ENCODE measurements around the gene GPR26.
"Not testable (repeated sequence)": the region's sequence is repeated elsewhere in the genome, so short reads cannot be mapped to it uniquely, and the experiment has no call there.

GPR26 gene

GRCh38 chr10:123724747-123725146, 58.6 kb downstream of the GPR26 start:
- no peaks in the 10 kb centered on the region for H3K36me3 ChIP-seq
- no peak overlapping the region for H3K4me3 ChIP-seq (ENCODE audit: low read depth, low read length)
- no peak overlapping the region for H3K27ac ChIP-seq
- TF ChIP-seq, protein P1, sequence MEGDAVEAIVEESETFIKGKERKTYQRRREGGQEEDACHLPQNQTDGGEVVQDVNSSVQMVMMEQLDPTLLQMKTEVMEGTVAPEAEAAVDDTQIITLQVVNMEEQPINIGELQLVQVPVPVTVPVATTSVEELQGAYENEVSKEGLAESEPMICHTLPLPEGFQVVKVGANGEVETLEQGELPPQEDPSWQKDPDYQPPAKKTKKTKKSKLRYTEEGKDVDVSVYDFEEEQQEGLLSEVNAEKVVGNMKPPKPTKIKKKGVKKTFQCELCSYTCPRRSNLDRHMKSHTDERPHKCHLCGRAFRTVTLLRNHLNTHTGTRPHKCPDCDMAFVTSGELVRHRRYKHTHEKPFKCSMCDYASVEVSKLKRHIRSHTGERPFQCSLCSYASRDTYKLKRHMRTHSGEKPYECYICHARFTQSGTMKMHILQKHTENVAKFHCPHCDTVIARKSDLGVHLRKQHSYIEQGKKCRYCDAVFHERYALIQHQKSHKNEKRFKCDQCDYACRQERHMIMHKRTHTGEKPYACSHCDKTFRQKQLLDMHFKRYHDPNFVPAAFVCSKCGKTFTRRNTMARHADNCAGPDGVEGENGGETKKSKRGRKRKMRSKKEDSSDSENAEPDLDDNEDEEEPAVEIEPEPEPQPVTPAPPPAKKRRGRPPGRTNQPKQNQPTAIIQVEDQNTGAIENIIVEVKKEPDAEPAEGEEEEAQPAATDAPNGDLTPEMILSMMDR (IDR thresholded peaks at IDR 0.05; ENCODE audit: low read depth, low read length), result no peak
- no peaks in the 10 kb centered on the region for H3K9me3 ChIP-seq (ENCODE audit: severe bottlenecking)
- peaks cover 84% of the 10 kb centered on the region for H3K27me3 ChIP-seq (ENCODE audit: insufficient read depth, low read depth, severe bottlenecking)
- DNase-seq, result no peak

- DNase-seq, result no peak
- Histone ChIP-seq H3K27ac (no peak overlapping the region), H3K4me3 (ENCODE audit: low read depth, low read length) (no peak overlapping the region), H3K36me3 (no peaks in the 10 kb centered on the region), H3K9me3 (ENCODE audit: severe bottlenecking) (no peaks in the 10 kb centered on the region), H3K27me3 (ENCODE audit: insufficient read depth, low read depth, severe bottlenecking) (peaks cover 85% of the 10 kb centered on the region)
- TF ChIP-seq, protein P1 (IDR thresholded peaks at IDR 0.05; ENCODE audit: low read depth, low read length), result no peak
Measured at GRCh38 chr10:123726381-123726780, 60.2 kb downstream of the GPR26 start.

DNA sequence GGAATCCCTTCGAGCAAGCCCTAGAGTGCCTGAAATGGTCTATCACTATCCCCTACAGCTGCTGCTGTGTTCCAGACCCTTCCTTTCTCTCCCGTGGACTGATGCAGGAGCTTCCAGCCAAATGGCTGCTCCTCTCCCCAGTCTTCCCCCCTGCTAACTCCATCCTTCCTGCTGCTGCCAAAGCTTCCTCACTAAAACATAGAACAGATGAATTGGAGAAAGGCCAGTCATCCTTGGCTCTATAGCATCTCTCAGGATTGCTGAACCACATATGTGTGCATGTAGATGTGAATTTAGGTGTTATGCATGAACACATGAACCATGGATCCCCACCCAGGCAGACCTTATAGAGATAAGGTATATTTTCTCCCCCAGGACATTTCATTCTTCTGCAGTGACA, 60.7 kb downstream of the GPR26 start:
- H3K27me3 ChIP-seq (ENCODE audit: insufficient read depth, low read depth, severe bottlenecking), result peaks cover 85% of the 10 kb centered on the region
- H3K9me3 ChIP-seq (ENCODE audit: severe bottlenecking), result no peaks in the 10 kb centered on the region
- H3K4me3 ChIP-seq (ENCODE audit: low read depth, low read length), result no peak overlapping the region
- H3K36me3 ChIP-seq, result no peaks in the 10 kb centered on the region
- H3K27ac ChIP-seq, result no peak overlapping the region
- TF ChIP-seq, protein P1 (IDR thresholded peaks at IDR 0.05; ENCODE audit: low read depth, low read length), result no peak
- DNase-seq, result no peak

- no peak for DNase-seq
- Histone ChIP-seq H3K36me3 (no peaks in the 10 kb centered on the region), H3K9me3 (ENCODE audit: severe bottlenecking) (no peaks in the 10 kb centered on the region), H3K27me3 (ENCODE audit: insufficient read depth, low read depth, severe bottlenecking) (peaks cover 82% of the 10 kb centered on the region), H3K4me3 (ENCODE audit: low read depth, low read length) (no peak overlapping the region), H3K27ac (no peak overlapping the region)
- TF ChIP-seq, protein P1 (IDR thresholded peaks at IDR 0.05; ENCODE audit: low read depth, low read length), result no peak
Measured at GRCh38 chr10:123729523-123729922, 63.4 kb downstream of the GPR26 start.

DNA sequence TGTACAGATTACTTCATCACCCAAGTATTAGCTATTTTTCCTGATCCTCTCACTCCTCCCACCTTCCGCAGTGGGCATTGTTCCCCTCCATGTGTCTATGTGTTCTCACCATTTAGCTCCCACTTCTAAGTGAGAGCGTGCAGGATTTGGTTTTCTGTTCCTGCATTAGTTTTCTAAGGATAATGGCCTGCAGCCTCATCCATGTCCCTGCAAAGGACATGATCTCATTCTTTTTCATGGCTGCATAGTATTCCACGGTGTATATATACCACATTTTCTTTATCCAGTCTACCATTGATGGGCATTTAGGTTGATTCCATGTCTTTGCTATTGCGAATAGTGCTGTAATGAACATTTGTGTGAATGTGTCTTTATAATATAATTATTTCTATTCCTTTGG, 70.8 kb downstream of the GPR26 start:
- not testable (repeated sequence) for H3K9me3 ChIP-seq (ENCODE audit: severe bottlenecking); H3K27ac ChIP-seq; DNase-seq; H3K4me3 ChIP-seq (ENCODE audit: low read depth, low read length); H3K36me3 ChIP-seq
- peaks cover 55% of the 10 kb centered on the region for H3K27me3 ChIP-seq (ENCODE audit: insufficient read depth, low read depth, severe bottlenecking)

- H3K27ac ChIP-seq, result no peak overlapping the region
- DNase-seq, result no peak
- H3K9me3 ChIP-seq (ENCODE audit: severe bottlenecking), result peaks cover 3% of the 10 kb centered on the region
- TF ChIP-seq, protein P1 (IDR thresholded peaks at IDR 0.05; ENCODE audit: low read depth, low read length), result no peak
- peaks cover 66% of the 10 kb centered on the region for H3K27me3 ChIP-seq (ENCODE audit: insufficient read depth, low read depth, severe bottlenecking)
- H3K4me3 ChIP-seq (ENCODE audit: low read depth, low read length), result no peak overlapping the region
- H3K36me3 ChIP-seq, result no peaks in the 10 kb centered on the region
Measured at GRCh38 chr10:123741146-123741545, 75.0 kb downstream of the GPR26 start.

All from WERI-Rb-1 (cell line).